CD14-positive monocyte (primary cell): ENCODE measurements around the gene SQSTM1. TPM values are rescaled to one million over a fixed set of nuclear protein-coding genes. Genes with fewer than 3 reads are reported as not detected.

Experiments used
- DNase-seq, 3 donors: peaks; one replicate each; pipeline ENCODE4 v3.0.0-alpha.2; 2011 to 2022
- H2AFZ ChIP-seq: 2 replicates; pipeline ENCODE4 v1.6.0; 2012; ENCODE audit warnings: mild to moderate bottlenecking, low read depth, low read length, inconsistent platforms; ENCODE audit not compliant: insufficient read depth, poor library complexity, severe bottlenecking
- H3K27ac ChIP-seq, 2 donors: 1 replicate in 1 of 2; 2 replicates in 1 of 2; pipeline ENCODE4 v1.5.1; 2012 to 2013; ENCODE audit warnings: low read length in 2 of 2, control low read depth in 1 of 2, inconsistent platforms in 1 of 2, low read depth in 1 of 2, mild to moderate bottlenecking in 1 of 2
- H3K27me3 ChIP-seq, 2 donors: one replicate each; pipeline versions ENCODE4 v1.6.0 to v1.6.1; 2011 to 2013; ENCODE audit warnings: low read length in 2 of 2; ENCODE audit not compliant: control insufficient read depth in 2 of 2, insufficient read depth in 2 of 2
- H3K36me3 ChIP-seq, 2 donors: replicated peaks in 1 of 2; 1 replicate in 1 of 2; 2 replicates in 1 of 2; pipeline versions ENCODE4 v1.5.1 to v1.6.1; 2012 to 2013; ENCODE audit warnings: low read length in 2 of 2, control low read depth in 1 of 2, inconsistent platforms in 1 of 2, mild to moderate bottlenecking in 1 of 2; ENCODE audit not compliant: insufficient read depth in 2 of 2, control insufficient read depth in 1 of 2
- H3K4me1 ChIP-seq, 2 donors: 1 replicate in 1 of 2; 2 replicates in 1 of 2; pipeline versions ENCODE4 v1.5.1 to v1.6.1; 2012 to 2013; ENCODE audit warnings: low read length in 2 of 2, control low read depth in 1 of 2, inconsistent platforms in 1 of 2, mild to moderate bottlenecking in 1 of 2, moderate library complexity in 1 of 2; ENCODE audit not compliant: insufficient read depth in 2 of 2, control insufficient read depth in 1 of 2
- H3K4me2 ChIP-seq: replicated peaks from 2 replicates; pipeline ENCODE3; 2012; ENCODE audit warnings: low read length, moderate library complexity, mild to moderate bottlenecking; ENCODE audit not compliant: poor library complexity, severe bottlenecking; ENCODE audit errors: extremely low read depth
- H3K4me3 ChIP-seq, 3 experiments: fragments of 200-600 bp in 1 of 3; sonication (generic) in 1 of 3; replicated peaks in 1 of 3; 1 replicate in 2 of 3; 2 replicates in 1 of 3; pipeline ENCODE4 v1.5.1; 2011 to 2013; ENCODE audit warnings: low read length in 3 of 3, mild to moderate bottlenecking in 3 of 3, control low read depth in 2 of 3, low read depth in 2 of 3, inconsistent platforms in 1 of 3, moderate library complexity in 1 of 3
- H3K79me2 ChIP-seq: 2 replicates; pipeline ENCODE4 v1.6.0; 2012; ENCODE audit warnings: mild to moderate bottlenecking, control low read depth, inconsistent platforms, low read length, moderate library complexity; ENCODE audit not compliant: insufficient read depth
- H3K9ac ChIP-seq: 2 replicates; pipeline ENCODE4 v1.6.0; 2017; ENCODE audit warnings: low read length, mild to moderate bottlenecking; ENCODE audit not compliant: insufficient read depth, poor library complexity, severe bottlenecking
- H3K9me3 ChIP-seq, 2 donors: replicated peaks in 1 of 2; 1 replicate in 1 of 2; 2 replicates in 1 of 2; pipeline versions ENCODE4 v1.5.1 to v1.6.1; 2012 to 2013; ENCODE audit warnings: low read length in 2 of 2, control low read depth in 1 of 2; ENCODE audit not compliant: control insufficient read depth in 1 of 2, insufficient read depth in 1 of 2
- H4K20me1 ChIP-seq: 2 replicates; pipeline ENCODE4 v1.6.0; 2012; ENCODE audit warnings: mild to moderate bottlenecking, low read length, control low read depth, moderate library complexity; ENCODE audit not compliant: insufficient read depth
- H3K27ac Mint-ChIP-seq, 7 donors: one replicate each; pipeline ENCODE4 v1.8.0; 2020; ENCODE audit warnings: mild to moderate bottlenecking in 7 of 7, mixed read lengths in 7 of 7, moderate library complexity in 6 of 7, inconsistent platforms in 2 of 7
- H3K27me3 Mint-ChIP-seq, 3 donors: one replicate each; pipeline ENCODE4 v1.8.0; 2021 to 2022; ENCODE audit warnings: low read depth in 3 of 3, mild to moderate bottlenecking in 3 of 3, mixed read lengths in 3 of 3, moderate library complexity in 3 of 3, inconsistent platforms in 1 of 3
- H3K36me3 Mint-ChIP-seq, 2 donors: one replicate each; pipeline ENCODE4 v1.8.0; 2020; ENCODE audit warnings: mixed read lengths in 2 of 2, inconsistent platforms in 1 of 2, mild to moderate bottlenecking in 1 of 2
- H3K4me1 Mint-ChIP-seq: one replicate; pipeline ENCODE4 v1.8.0; 2020; ENCODE audit warnings: mild to moderate bottlenecking, mixed read lengths
- H3K4me3 Mint-ChIP-seq, 2 donors: one replicate each; pipeline ENCODE4 v1.8.0; 2020; ENCODE audit warnings: mild to moderate bottlenecking in 2 of 2, mixed read lengths in 2 of 2, moderate library complexity in 1 of 2
- H3K9me3 Mint-ChIP-seq, 7 donors: one replicate each; pipeline ENCODE4 v1.8.0; 2020 to 2022; ENCODE audit warnings: mixed read lengths in 7 of 7, mild to moderate bottlenecking in 6 of 7, moderate library complexity in 6 of 7, inconsistent platforms in 2 of 7
- CTCF ChIP-seq: fragments of 200-600 bp; IDR thresholded peaks from one replicate; pipeline ENCODE4 v1.8.0; 2022; ENCODE audit warnings: antibody characterized with exemption, mild to moderate bottlenecking
- whole genome bisulfite sequencing: methylation state at CpG from one replicate; pipeline ENCODE4 v1.1.5; 2013; ENCODE audit warnings: missing lambda C conversion rate; ENCODE audit not compliant: insufficient coverage; 5-methylcytosine and 5-hydroxymethylcytosine counted together
- intact Hi-C, 2 donors: fragments of 100-400 bp; cut with micrococcal nuclease; formaldehyde crosslinking; loops; one replicate each; pipeline versions ENCODE4 v1.15.0 to v1.15.1; 2023
- polyA plus RNA-seq, 3 donors: library from polyadenylated mRNA; depleted of rRNA in 1 of 3; unstranded in 2 of 3; stranded (reverse) in 1 of 3; fragments of 300-500 nt in 2 of 3; fragments of >200 nt in 1 of 3; fragmentation: Illumina TruSeq in 2 of 3; gene quantifications; 1 replicate in 2 of 3; 2 replicates in 1 of 3; pipeline ENCODE4 v1.2.3, GENCODE V29; 2012 to 2021
- small RNA-seq: library from RNA; depleted of rRNA; stranded (forward); fragments of <200 nt; gene quantifications from one replicate; pipeline ENCODE3, GENCODE V24; 2012; ENCODE audit warnings: low read depth; ENCODE audit not compliant: insufficient read length

The SQSTM1 gene
- polyA plus RNA-seq, 3 donors: 182 to 312 (median 275) TPM

- no peaks in the 10 kb centered on the region for H3K27me3 ChIP-seq
- Mint-ChIP-seq H3K36me3 (peaks cover 95 to 98% of the 10 kb centered on the region in 2 donors), H3K27me3 (peaks cover 0 to 1% (median 0%) of the 10 kb centered on the region in 3 donors), H3K4me3 (no peak overlapping the region), H3K4me1 (no peaks in the 10 kb centered on the region), H3K27ac (no peak overlapping the region), H3K9me3 (peaks cover 25 to 41% (median 33%) of the 10 kb centered on the region in 7 donors)
- H3K4me1 ChIP-seq: no peaks in the 10 kb centered on the region
- no peak overlapping the region for H3K4me2 ChIP-seq
- WGBS: 99% methylated on average over 10 of the region's 11 CpGs
- no peak for TF ChIP-seq CTCF
- no peak overlapping the region for H3K27ac ChIP-seq
- H3K4me3 ChIP-seq: no peak overlapping the region
- no peak overlapping the region for H2AFZ ChIP-seq
- H3K9me3 ChIP-seq: peaks cover 26 to 30% of the 10 kb centered on the region in 2 donors
- H3K79me2 ChIP-seq: no peaks in the 10 kb centered on the region
- no peak for DNase-seq
- H3K9ac ChIP-seq: no peak overlapping the region
- intact Hi-C loops: no loop called here
- peaks cover 8% of the 10 kb centered on the region for H4K20me1 ChIP-seq
- H3K36me3 ChIP-seq: peaks cover 79 to 99% of the 10 kb centered on the region in 2 donors
Measured at GRCh38 chr5:179887095-179887494, 66.4 kb downstream of the SQSTM1 start.

Small RNA genes within 50 kb of the gene (small RNA-seq; reads per million reads assigned to genes)
- gene MIR1229 (not detected), gene RF00019 (not detected)

Other genes with a start within 250 kb of the SQSTM1 start
- 100 to 1,000 TPM in 1 of 3 donors, 10 to 100 TPM in 2; 47.4 to 522 (median 51.9) TPM for gene HNRNPH1, start 197.2 kb upstream of the SQSTM1 start, polyA plus RNA-seq
- gene CBY3, start 139.9 kb upstream of the SQSTM1 start, polyA plus RNA-seq: not detected
- 100 to 1,000 TPM in 2 of 3 donors, 10 to 100 TPM in 1; 78.1 to 368 (median 259) TPM for gene CANX, start 121.9 kb upstream of the SQSTM1 start, polyA plus RNA-seq
- gene MAML1, start 88.1 kb upstream of the SQSTM1 start, polyA plus RNA-seq: 10 to 100 TPM in 1 of 3 donors, 1 to 10 TPM in 2; 2.2 to 11.0 (median 2.7) TPM
- 1 to 10 TPM in 1 of 3 donors, under 1 TPM in 2; 0.65 to 2.1 (median 0.69) TPM for gene LTC4S, start 26.9 kb upstream of the SQSTM1 start, polyA plus RNA-seq
- gene MGAT4B, start 14.0 kb upstream of the SQSTM1 start, polyA plus RNA-seq: 100 to 1,000 TPM in 1 of 3 donors, 10 to 100 TPM in 2; 12.4 to 151 (median 14.3) TPM
- 10 to 100 TPM in 1 of 3 donors, 1 to 10 TPM in 2; 1.2 to 23.0 (median 1.4) TPM for gene MRNIP, start 37.9 kb downstream of the SQSTM1 start, polyA plus RNA-seq
- 100 to 1,000 TPM in 1 of 3 donors, 10 to 100 TPM in 2; 13.4 to 116 (median 26.3) TPM for gene TBC1D9B, start 87.0 kb downstream of the SQSTM1 start, polyA plus RNA-seq